Endothelial cell of umbilical vein (primary cell): ENCODE measurements around the gene RPL18. TPM values are rescaled to one million over a fixed set of nuclear protein-coding genes. Genes with fewer than 3 reads are reported as not detected.

ENCODE experiments used
- BruUV-seq: library from RNA; stranded (reverse); fragments of 400-500 nt; replicated peaks from 2 replicates; lab custom pipeline; 2021; lab: Mats Ljungman, UMichigan
- CTCF ChIA-PET: fragments of 300-600, 350-600 bp; sonication (Branson Sonifier 250); formaldehyde crosslinking; loops from one replicate; lab custom pipeline; 2021; ENCODE audit warnings: antibody characterized with exemption, inconsistent platforms; lab: Charles Lee
- POLR2A ChIA-PET: fragments of 300-600, 350-600 bp; sonication (Branson Sonifier 250); formaldehyde crosslinking; loops from one replicate; lab custom pipeline; 2021; ENCODE audit warnings: antibody characterized with exemption, inconsistent platforms; lab: Charles Lee
- DNase-seq: peaks from one replicate; pipeline ENCODE4 v3.0.0-alpha.2; 2011; ENCODE audit warnings: low read depth, low spot score
- FAIRE-seq: peaks from 2 replicates; lab custom pipeline; 2011; peaks lifted over from hg19 to GRCh38; lab: Jason Lieb, UNC
- H2AFZ ChIP-seq: 2 replicates; pipeline ENCODE4 v1.6.0; 2012; ENCODE audit warnings: low read depth, low read length, control low read depth, inconsistent platforms
- H3K27ac ChIP-seq: 2 replicates; pipeline ENCODE4 v1.5.1; 2011; ENCODE audit warnings: low read depth, mild to moderate bottlenecking, control low read depth, low read length, moderate library complexity; ENCODE audit not compliant: insufficient read depth
- H3K27me3 ChIP-seq, 2 experiments: 2 replicates each; pipeline versions ENCODE4 v1.6.0 to v1.6.1; 2011; ENCODE audit warnings: low read length in 2 of 2, mixed read lengths in 1 of 2; ENCODE audit not compliant: control insufficient read depth in 2 of 2, insufficient read depth in 2 of 2
- H3K36me3 ChIP-seq, 2 experiments: 2 replicates in 1 of 2; 3 replicates in 1 of 2; pipeline ENCODE4 v1.5.1; 2011; ENCODE audit warnings: low read length in 2 of 2, mild to moderate bottlenecking in 1 of 2, moderate library complexity in 1 of 2; ENCODE audit not compliant: control insufficient read depth in 2 of 2, insufficient read depth in 2 of 2; ENCODE audit errors: extremely low read depth in 1 of 2
- H3K4me1 ChIP-seq: 3 replicates; pipeline ENCODE4 v1.5.1; 2011; ENCODE audit warnings: mild to moderate bottlenecking, low read length; ENCODE audit not compliant: control insufficient read depth, insufficient read depth; ENCODE audit errors: extremely low read depth
- H3K4me2 ChIP-seq: 2 replicates; pipeline ENCODE4 v1.6.1; 2011; ENCODE audit warnings: low read length, control low read depth, mixed read lengths; ENCODE audit not compliant: insufficient read depth
- H3K4me3 ChIP-seq, 3 experiments: fragments of 200-600 bp in 1 of 3; sonication (generic), shearing (Covaris generic) in 1 of 3; replicated peaks in 1 of 3; 2 replicates each; pipeline ENCODE4 v1.5.1; 2011 to 2016; ENCODE audit warnings: control low read depth in 3 of 3, low read length in 3 of 3, mild to moderate bottlenecking in 2 of 3, inconsistent platforms in 1 of 3, low read depth in 1 of 3, moderate library complexity in 1 of 3; ENCODE audit not compliant: insufficient read depth in 1 of 3
- H3K79me2 ChIP-seq: 2 replicates; pipeline ENCODE4 v1.6.0; 2012; ENCODE audit warnings: low read length, inconsistent platforms; ENCODE audit not compliant: control insufficient read depth, insufficient read depth
- H3K9ac ChIP-seq: replicated peaks from 2 replicates; pipeline ENCODE3; 2011; ENCODE audit warnings: low read length, control low read depth; ENCODE audit not compliant: insufficient read depth; ENCODE audit errors: extremely low read depth
- H3K9me1 ChIP-seq: replicated peaks from 3 replicates; pipeline ENCODE4 v1.6.0; 2011; ENCODE audit warnings: mild to moderate bottlenecking, low read length; ENCODE audit not compliant: control insufficient read depth, insufficient read depth; ENCODE audit errors: extremely low read depth
- H3K9me3 ChIP-seq: replicated peaks from 2 replicates; pipeline ENCODE4 v1.5.1; 2012; ENCODE audit warnings: low read length, inconsistent platforms; ENCODE audit not compliant: control insufficient read depth, insufficient read depth
- H4K20me1 ChIP-seq: replicated peaks from 2 replicates; pipeline ENCODE3; 2011; ENCODE audit warnings: mild to moderate bottlenecking, low read length; ENCODE audit not compliant: control insufficient read depth, insufficient read depth; ENCODE audit errors: extremely low read depth
- CTCF ChIP-seq, 2 donors: IDR thresholded peaks; 1 replicate in 1 of 2; 2 replicates in 1 of 2; pipeline ENCODE4 v1.5.1; 2011; ENCODE audit warnings: low read length in 2 of 2, mild to moderate bottlenecking in 2 of 2, moderate library complexity in 2 of 2, control low read depth in 1 of 2, inconsistent platforms in 1 of 2, low read depth in 1 of 2; ENCODE audit not compliant: insufficient read depth in 1 of 2; ENCODE audit errors: extremely low read depth in 1 of 2
- EZH2 ChIP-seq: IDR thresholded peaks from 2 replicates; pipeline ENCODE4 v1.6.1; 2012; ENCODE audit warnings: borderline replicate concordance, low read depth, mild to moderate bottlenecking, moderate library complexity, low read length, inconsistent platforms; ENCODE audit not compliant: severe bottlenecking
- FOS ChIP-seq: IDR thresholded peaks from 2 replicates; pipeline ENCODE4 v1.6.1; 2011; ENCODE audit warnings: mild to moderate bottlenecking, low read length, moderate library complexity, borderline replicate concordance; ENCODE audit not compliant: insufficient read depth
- GATA2 ChIP-seq: IDR thresholded peaks from 2 replicates; pipeline ENCODE4 v1.7.0; 2011; ENCODE audit warnings: low read depth, mild to moderate bottlenecking, moderate library complexity, mixed read lengths, low read length; ENCODE audit not compliant: insufficient read length, insufficient read depth
- JUN ChIP-seq: IDR thresholded peaks from 2 replicates; pipeline ENCODE4 v1.6.1; 2011; ENCODE audit warnings: borderline replicate concordance, low read depth; ENCODE audit not compliant: insufficient read length, insufficient read depth
- MYC ChIP-seq: IDR thresholded peaks from one replicate; pipeline ENCODE4 v1.6.1; 2011; ENCODE audit warnings: mild to moderate bottlenecking, low read depth, low read length
- POLR2AphosphoS5 ChIP-seq: IDR thresholded peaks from 2 replicates; pipeline ENCODE4 v1.6.1; 2012; ENCODE audit warnings: low read depth, mild to moderate bottlenecking, control low read depth, low read length, moderate library complexity; ENCODE audit not compliant: insufficient read depth
- dilution Hi-C: fragments of 300-500 bp; cut with MboI; formaldehyde crosslinking; loops from one replicate; pipeline ENCODE4 v1.15.0; 2019; ENCODE audit warnings: low sequenced_read_pairs; ENCODE audit not compliant: extremely low pct_ligation_motif_present
- intact Hi-C: fragments of 100-400 bp; cut with micrococcal nuclease; formaldehyde crosslinking; loops from one replicate; pipeline ENCODE4 v1.10.0; 2022
- polyA plus RNA-seq, 4 experiments: library from polyadenylated mRNA; depleted of rRNA in 3 of 4; stranded (reverse) in 3 of 4; unstranded in 1 of 4; fragments of >200 nt; gene quantifications; 2 replicates each; pipeline versions ENCODE4 v1.2.1 to v1.2.3, GENCODE V29; 2011 to 2012; ENCODE audit warnings: missing spikeins in 1 of 4
- total RNA-seq: library from RNA; stranded (reverse); gene quantifications from 2 replicates; pipeline ENCODE4 v1.2.3, GENCODE V29; 2021
- TF ChIP-seq, protein P1 (sequence below): IDR thresholded peaks from 2 replicates; pipeline ENCODE4 v1.6.1; 2011; ENCODE audit not compliant: insufficient read depth, insufficient read length

Gene RPL18
- total and polyA plus RNA-seq, 2 donors (not counting 3 experiments of a cell fraction or from before 2014, with no cell fraction given): 1,407 to 2,154 TPM

GRCh38 chr19:48668761-48669160 is 49.8 kb upstream of the RPL18 start:
- H3K4me2 ChIP-seq: no peak overlapping the region
- H2AFZ ChIP-seq: no peak overlapping the region
- FAIRE-seq: no peak
- no peaks in the 10 kb centered on the region for H3K36me3 ChIP-seq
- H3K79me2 ChIP-seq: no peaks in the 10 kb centered on the region
- ChIA-PET CTCF (no interaction called here), POLR2A (no interaction called here)
- H3K27me3 ChIP-seq: no peaks in the 10 kb centered on the region
- no peak for DNase-seq
- dilution Hi-C loops (no loop called here), intact Hi-C loops (no loop called here)
- no peaks in the 10 kb centered on the region for H3K9me3 ChIP-seq
- no peaks in the 10 kb centered on the region for H3K9me1 ChIP-seq
- H3K4me3 ChIP-seq: no peak overlapping the region
- no peaks in the 10 kb centered on the region for H3K4me1 ChIP-seq
- no peak overlapping the region for H3K27ac ChIP-seq
- no peak overlapping the region for H3K9ac ChIP-seq
- no TSS peak for BruUV-seq
- TF ChIP-seq, protein P1, sequence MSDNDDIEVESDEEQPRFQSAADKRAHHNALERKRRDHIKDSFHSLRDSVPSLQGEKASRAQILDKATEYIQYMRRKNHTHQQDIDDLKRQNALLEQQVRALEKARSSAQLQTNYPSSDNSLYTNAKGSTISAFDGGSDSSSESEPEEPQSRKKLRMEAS: no peak
- TF ChIP-seq EZH2 (no peak), POLR2AphosphoS5 (no peak), JUN (no peak), GATA2 (no peak), MYC (no peak), FOS (no peak), CTCF (IDR thresholded peaks at IDR 0.05; ENCODE audit: extremely low read depth in 1 of 2, insufficient read depth in 1 of 2, low read depth in 1 of 2, low read length in 2 of 2) (no peak)
- H4K20me1 ChIP-seq: no peaks in the 10 kb centered on the region
